H1 (cell line): ENCODE results near the gene DNAH8. TPM values are rescaled to one million over a fixed set of nuclear protein-coding genes. Genes with fewer than 3 reads are reported as not detected.

Experiments
- CTCF ChIA-PET: fragments of 300-600 bp; sonication (Branson Sonifier 250); formaldehyde crosslinking; loops from one replicate; lab custom pipeline; 2021; ENCODE audit not compliant: partially characterized antibody; lab: Charles Lee
- POLR2A ChIA-PET: fragments of 300-600 bp; sonication (Branson Sonifier 250); formaldehyde crosslinking; loops from one replicate; lab custom pipeline; 2021; ENCODE audit warnings: inconsistent platforms; ENCODE audit not compliant: partially characterized antibody; lab: Charles Lee
- DNase-seq, 2 experiments: peaks; one replicate each; pipeline versions ENCODE4 v3.0.0 to v3.0.0-alpha.2; 2010 to 2022; ENCODE audit warnings: low spot score in 2 of 2, low read depth in 1 of 2, mixed read lengths in 1 of 2
- FAIRE-seq: peaks from 2 replicates; lab custom pipeline; 2011; peaks lifted over from hg19 to GRCh38; lab: Jason Lieb, UNC
- H2AFZ ChIP-seq: 2 replicates; pipeline ENCODE4 v1.8.1; 2012; ENCODE audit warnings: low read length, inconsistent platforms
- H2AK5ac ChIP-seq: 2 replicates; pipeline ENCODE4 v1.6.1; 2013; ENCODE audit warnings: low read depth, low read length
- H2BK120ac ChIP-seq: replicated peaks from 2 replicates; pipeline ENCODE3; 2013; ENCODE audit warnings: low read depth, low read length, inconsistent platforms
- H2BK12ac ChIP-seq: 2 replicates; pipeline ENCODE4 v1.6.1; 2013; ENCODE audit warnings: low read depth, low read length
- H2BK15ac ChIP-seq: 2 replicates; pipeline ENCODE4 v1.6.1; 2013; ENCODE audit warnings: low read length
- H2BK20ac ChIP-seq: 2 replicates; pipeline ENCODE4 v1.6.1; 2013; ENCODE audit warnings: low read length
- H2BK5ac ChIP-seq: 2 replicates; pipeline ENCODE4 v1.6.1; 2013; ENCODE audit warnings: low read depth, low read length
- H3K14ac ChIP-seq: 2 replicates; pipeline ENCODE4 v1.6.1; 2013; ENCODE audit warnings: inconsistent platforms; ENCODE audit not compliant: insufficient read length
- H3K18ac ChIP-seq: 2 replicates; pipeline ENCODE4 v1.6.1; 2013; ENCODE audit warnings: low read length; ENCODE audit errors: extremely low read depth
- H3K23ac ChIP-seq: 2 replicates; pipeline ENCODE4 v1.6.1; 2013; ENCODE audit warnings: inconsistent platforms; ENCODE audit not compliant: insufficient read length
- H3K23me2 ChIP-seq: 2 replicates; pipeline ENCODE4 v1.6.1; 2013; ENCODE audit warnings: low read depth, low read length
- H3K27ac ChIP-seq: 2 replicates; pipeline ENCODE4 v1.6.1; 2011; ENCODE audit warnings: low read depth, low read length, inconsistent platforms
- H3K27me3 ChIP-seq, 4 experiments: replicated peaks in 1 of 4; 1 replicate in 1 of 4; 2 replicates in 3 of 4; pipeline versions ENCODE4 v1.6.1 to v1.8.1; 2011 to 2013; ENCODE audit warnings: low read length in 3 of 4, mild to moderate bottlenecking in 3 of 4, inconsistent platforms in 2 of 4, mixed read lengths in 2 of 4, moderate library complexity in 1 of 4; ENCODE audit not compliant: control insufficient read depth in 3 of 4, insufficient read depth in 3 of 4; ENCODE audit errors: extremely low read depth in 1 of 4
- H3K36me3 ChIP-seq, 4 experiments: 2 replicates each; pipeline versions ENCODE4 v1.6.1 to v1.8.1; 2011 to 2013; ENCODE audit warnings: mild to moderate bottlenecking in 4 of 4, low read length in 3 of 4, moderate library complexity in 2 of 4, control low read depth in 1 of 4, inconsistent platforms in 1 of 4; ENCODE audit not compliant: insufficient read depth in 4 of 4, control insufficient read depth in 2 of 4
- H3K4ac ChIP-seq: replicated peaks from 2 replicates; pipeline ENCODE3; 2013; ENCODE audit warnings: low read length, low read depth, mixed read lengths, inconsistent platforms; ENCODE audit not compliant: insufficient read length
- H3K4me1 ChIP-seq, 4 experiments: replicated peaks in 1 of 4; 1 replicate in 1 of 4; 2 replicates in 3 of 4; pipeline versions ENCODE4 v1.6.1 to v1.8.1; 2011 to 2013; ENCODE audit warnings: low read length in 3 of 4, inconsistent platforms in 2 of 4, mixed read lengths in 1 of 4; ENCODE audit not compliant: insufficient read depth in 4 of 4, control insufficient read depth in 3 of 4
- H3K4me2 ChIP-seq, 2 experiments: 2 replicates each; pipeline versions ENCODE4 v1.6.1 to v1.8.1; 2011 to 2013; ENCODE audit warnings: low read depth in 2 of 2, low read length in 2 of 2, control low read depth in 1 of 2, inconsistent platforms in 1 of 2, mild to moderate bottlenecking in 1 of 2; ENCODE audit not compliant: insufficient read depth in 1 of 2
- H3K4me3 ChIP-seq, 4 experiments: fragments of 200-600, 300-600 bp in 1 of 4; sonication (generic), shearing (Covaris generic), sonication (Bioruptor Twin) in 1 of 4; 2 replicates each; pipeline versions ENCODE4 v1.5.1 to v1.8.1; 2011 to 2016; ENCODE audit warnings: low read length in 4 of 4, low read depth in 3 of 4, control low read depth in 2 of 4, inconsistent platforms in 2 of 4, mild to moderate bottlenecking in 2 of 4, mixed read lengths in 1 of 4, moderate library complexity in 1 of 4; ENCODE audit not compliant: insufficient read depth in 2 of 4; ENCODE audit errors: extremely low read depth in 1 of 4
- H3K56ac ChIP-seq: replicated peaks from 2 replicates; pipeline ENCODE3; 2013; ENCODE audit warnings: low read depth, mild to moderate bottlenecking, mixed read lengths, low read length, inconsistent platforms; ENCODE audit not compliant: insufficient read length
- H3K79me1 ChIP-seq: 2 replicates; pipeline ENCODE4 v1.6.1; 2013; ENCODE audit warnings: low read depth, low read length, control low read depth
- H3K79me2 ChIP-seq, 2 experiments: 2 replicates each; pipeline versions ENCODE4 v1.6.1 to v1.8.1; 2012 to 2013; ENCODE audit warnings: low read length in 2 of 2, mild to moderate bottlenecking in 2 of 2, inconsistent platforms in 1 of 2; ENCODE audit not compliant: insufficient read depth in 2 of 2, control insufficient read depth in 1 of 2
- H3K9ac ChIP-seq, 4 experiments: replicated peaks in 1 of 4; 1 replicate in 1 of 4; 2 replicates in 3 of 4; pipeline versions ENCODE4 v1.6.1 to v1.8.1; 2011 to 2013; ENCODE audit warnings: low read depth in 3 of 4, low read length in 3 of 4, control low read depth in 2 of 4, mild to moderate bottlenecking in 2 of 4, moderate library complexity in 2 of 4, inconsistent platforms in 1 of 4; ENCODE audit errors: extremely low read depth in 1 of 4
- H3K9me3 ChIP-seq, 2 experiments: 2 replicates each; pipeline versions ENCODE4 v1.6.1 to v1.8.1; 2012 to 2013; ENCODE audit warnings: mild to moderate bottlenecking in 2 of 2, moderate library complexity in 2 of 2, control low read depth in 1 of 2, inconsistent platforms in 1 of 2, low read depth in 1 of 2, low read length in 1 of 2, mixed read lengths in 1 of 2; ENCODE audit not compliant: insufficient read depth in 2 of 2
- H4K20me1 ChIP-seq, 2 experiments: replicated peaks in 1 of 2; 2 replicates each; pipeline versions ENCODE3 to v1.8.1; 2011 to 2013; ENCODE audit warnings: inconsistent platforms in 2 of 2, low read length in 2 of 2, mild to moderate bottlenecking in 1 of 2; ENCODE audit not compliant: insufficient read depth in 2 of 2, control insufficient read depth in 1 of 2
- H4K5ac ChIP-seq: 2 replicates; pipeline ENCODE4 v1.6.1; 2013; ENCODE audit warnings: low read length, low read depth, mixed read lengths, inconsistent platforms; ENCODE audit not compliant: insufficient read length
- H4K8ac ChIP-seq: 2 replicates; pipeline ENCODE4 v1.8.0; 2013; ENCODE audit warnings: mild to moderate bottlenecking, moderate library complexity, low read length, inconsistent platforms; ENCODE audit not compliant: insufficient read depth; ENCODE audit errors: extremely low read depth
- H4K91ac ChIP-seq: replicated peaks from 2 replicates; pipeline ENCODE3; 2013; ENCODE audit warnings: low read length, mixed read lengths, inconsistent platforms; ENCODE audit not compliant: insufficient read length
- BCL11A ChIP-seq, 2 experiments: IDR thresholded peaks; one replicate each; pipeline ENCODE4 v1.6.1; 2011; ENCODE audit warnings: low read depth in 2 of 2, low read length in 2 of 2, mild to moderate bottlenecking in 2 of 2
- CTBP2 ChIP-seq: IDR thresholded peaks from 2 replicates; pipeline ENCODE4 v1.7.0; 2011; ENCODE audit warnings: borderline replicate concordance, mild to moderate bottlenecking, moderate library complexity, mixed read lengths, low read length; ENCODE audit not compliant: insufficient read depth, insufficient read length
- FOSL1 ChIP-seq: IDR thresholded peaks from 2 replicates; pipeline ENCODE4 v1.6.1; 2011; ENCODE audit warnings: mild to moderate bottlenecking, low read depth, low read length, moderate library complexity; ENCODE audit not compliant: insufficient read depth
- GABPA ChIP-seq: IDR thresholded peaks from 2 replicates; pipeline ENCODE4 v1.6.1; 2011; ENCODE audit warnings: mild to moderate bottlenecking, low read length, moderate library complexity, borderline replicate concordance; ENCODE audit not compliant: insufficient read depth
- KDM1A ChIP-seq: fragments of 200-600, 300-600 bp; sonication (generic); IDR thresholded peaks from 2 replicates; pipeline ENCODE4 v1.7.1; 2016; ENCODE audit warnings: mild to moderate bottlenecking, low read length, borderline replicate concordance
- KDM5A ChIP-seq: fragments of 200-600 bp; IDR thresholded peaks from 2 replicates; pipeline ENCODE4 v1.7.1; 2012; ENCODE audit warnings: mild to moderate bottlenecking, low read length, inconsistent platforms, mixed read lengths
- NANOG ChIP-seq: IDR thresholded peaks from 2 replicates; pipeline ENCODE4 v1.6.1; 2011; ENCODE audit warnings: low read length, low read depth, mild to moderate bottlenecking, inconsistent platforms; ENCODE audit not compliant: insufficient read depth, poor library complexity, severe bottlenecking
- POLR2A ChIP-seq, 2 experiments: IDR thresholded peaks; 1 replicate in 1 of 2; 2 replicates in 1 of 2; pipeline ENCODE4 v1.6.1; 2011; ENCODE audit warnings: low read depth in 2 of 2, low read length in 2 of 2, mild to moderate bottlenecking in 2 of 2; ENCODE audit errors: control extremely low read depth in 1 of 2
- SIX5 ChIP-seq: IDR thresholded peaks from 2 replicates; pipeline ENCODE4 v1.6.1; 2011; ENCODE audit warnings: mild to moderate bottlenecking, low read depth, low read length
- TAF7 ChIP-seq: optimal IDR thresholded peaks from 2 replicates; pipeline ENCODE3; 2011; ENCODE audit warnings: low read depth, mild to moderate bottlenecking, inconsistent platforms, low read length, moderate library complexity, borderline replicate concordance
- TCF12 ChIP-seq: IDR thresholded peaks from 2 replicates; pipeline ENCODE4 v1.6.1; 2011; ENCODE audit warnings: low read depth, mild to moderate bottlenecking, low read length
- WGBS, 2 experiments: shearing (Covaris generic) in 1 of 2; methylation state at CpG; one replicate each; pipeline versions ENCODE4 v1.1.6 to v1.1.7; 2013 to 2015; ENCODE audit warnings: low lambda C conversion rate in 2 of 2, mixed read lengths in 2 of 2, inconsistent platforms in 1 of 2, low coverage in 1 of 2, missing lambda C conversion rate in 1 of 2; ENCODE audit not compliant: insufficient replicate concordance in 2 of 2, insufficient coverage in 1 of 2, insufficient read length in 1 of 2; ENCODE audit errors: extremely low coverage in 1 of 2, missing lambda C conversion rate in 1 of 2; 5-methylcytosine and 5-hydroxymethylcytosine counted together
- polyA plus RNA-seq, 7 experiments: library from polyadenylated mRNA; depleted of rRNA in 3 of 7; stranded (reverse) in 5 of 7; unstranded in 2 of 7; fragments of >200 nt in 5 of 7; fragments of 200-250 nt in 2 of 7; gene quantifications; 1 replicate in 5 of 7; 2 replicates in 1 of 7; 4 replicates in 1 of 7; pipeline versions ENCODE4 v1.2.1 to v1.2.3, GENCODE V29; 2011 to 2013; ENCODE audit warnings: missing spikeins in 2 of 7, mixed read lengths in 2 of 7
- total RNA-seq: library from RNA; stranded (reverse); fragmentation: NEBNext Ultra II Directional; extraction: Animal tissue kit (Norgen Biotek cat#: 25700); gene quantifications from 2 replicates; pipeline ENCODE4 v1.2.1, GENCODE V29; 2021

Gene DNAH8
- total and polyA plus RNA-seq, 2 of the 8 experiments (the other 6 are each of a cell fraction or from before 2014, with no cell fraction given): under 0.01 TPM; not detected in 1

- WGBS, 2 experiments: 72% methylated on average over 2 of the region's 2 CpGs; no CpG with 5 or more reads in 1 of the 2 experiments
- H4K91ac ChIP-seq: no peak overlapping the region
- no peak overlapping the region for H2BK15ac ChIP-seq
- H2AK5ac ChIP-seq: no peak overlapping the region
- H3K27me3 ChIP-seq: peaks cover 0 to 1% (median 0%) of the 10 kb centered on the region in 4 experiments; a peak in 3 of 7 replicates
- peaks cover 3 to 16% of the 10 kb centered on the region in 2 experiments; a peak in 3 of 4 replicates for H3K79me2 ChIP-seq
- peaks cover 2 to 3% of the 10 kb centered on the region in 2 experiments; a peak in 1 of 4 replicates for H3K9me3 ChIP-seq
- H3K36me3 ChIP-seq: peaks cover 0 to 7% (median 0%) of the 10 kb centered on the region in 4 experiments; a peak in 2 of 8 replicates
- no peak overlapping the region for H2BK5ac ChIP-seq
- H3K23me2 ChIP-seq: peaks cover 4% of the 10 kb centered on the region; the same call in 1 of the 2 replicates
- no peaks in the 10 kb centered on the region for H3K4me1 ChIP-seq
- H2BK120ac ChIP-seq: no peak overlapping the region
- peaks cover 0 to 3% of the 10 kb centered on the region in 2 experiments for H4K20me1 ChIP-seq
- H2AFZ ChIP-seq: no peak overlapping the region
- H3K4ac ChIP-seq: no peak overlapping the region
- FAIRE-seq: no peak
- H4K5ac ChIP-seq: no peak overlapping the region
- no peak overlapping the region for H3K18ac ChIP-seq
- no peak overlapping the region for H2BK12ac ChIP-seq
- no peak overlapping the region for H3K27ac ChIP-seq
- DNase-seq: no peak
- H4K8ac ChIP-seq: no peak overlapping the region
- no peak for TF ChIP-seq FOSL1
- no peak for TF ChIP-seq BCL11A (IDR thresholded peaks at IDR 0.05; ENCODE audit: low read depth in 2 of 2, low read length in 2 of 2)
- no peak for TF ChIP-seq POLR2A (IDR thresholded peaks at IDR 0.05; ENCODE audit: control extremely low read depth in 1 of 2, low read depth in 2 of 2, low read length in 2 of 2)
- no peak for TF ChIP-seq TCF12
- TF ChIP-seq KDM1A: no peak
- no peak for TF ChIP-seq NANOG
- no peak for TF ChIP-seq KDM5A
- no peak for TF ChIP-seq GABPA
- no peak for TF ChIP-seq SIX5
- no peak for TF ChIP-seq TAF7
- TF ChIP-seq CTBP2: no peak
- no peak overlapping the region for H3K56ac ChIP-seq
- H3K79me1 ChIP-seq: no peaks in the 10 kb centered on the region
- H3K4me3 ChIP-seq: no peak overlapping the region
- POLR2A ChIA-PET: no interaction called here
- H2BK20ac ChIP-seq: no peak overlapping the region
- no peak overlapping the region for H3K23ac ChIP-seq
- CTCF ChIA-PET: no interaction called here
- no peak overlapping the region for H3K14ac ChIP-seq
- no peak overlapping the region for H3K4me2 ChIP-seq
- no peak overlapping the region for H3K9ac ChIP-seq
Measured at GRCh38 chr6:38705924-38706323, 9.2 kb upstream of the DNAH8 start.
